HepG2 (cell line): ENCODE measurements around the gene DRAP1. TPM values are rescaled to one million over a fixed set of nuclear protein-coding genes. Genes with fewer than 3 reads are reported as not detected.
A peak's percentile ranks its signal among the peaks of the same experiment; 100 is the strongest.

ENCODE experiments used
- ATF4 ChIP-seq, 2 experiments: fragments of 450-650 bp in 1 of 2; sonication (generic) in 1 of 2; formaldehyde crosslinking; IDR thresholded peaks; 2 replicates each; pipeline versions ENCODE4 v1.5.0 to v1.8.0; 2020 to 2022; ENCODE audit warnings: mild to moderate bottlenecking in 1 of 2, missing genetic modification reagents in 1 of 2
- CBX2 ChIP-seq, 2 experiments: fragments of 200-600 bp in 1 of 2; sonication (generic); formaldehyde crosslinking in 1 of 2; IDR thresholded peaks; 2 replicates each; pipeline versions ENCODE4 v1.7.0 to v1.8.1; 2018 to 2022; ENCODE audit warnings: low read depth in 2 of 2, low read length in 1 of 2, mild to moderate bottlenecking in 1 of 2, missing genetic modification reagents in 1 of 2
- ELF4 ChIP-seq: sonication (generic); formaldehyde crosslinking; IDR thresholded peaks from 2 replicates; pipeline ENCODE4 v1.5.0; 2020; ENCODE audit warnings: missing genetic modification reagents, mild to moderate bottlenecking, moderate library complexity, borderline replicate concordance
- ETV6 ChIP-seq: sonication (generic); formaldehyde crosslinking; conservative IDR thresholded peaks from 2 replicates; pipeline ENCODE4 v1.4.0; 2020; ENCODE audit warnings: missing genetic modification reagents
- GFI1 ChIP-seq: sonication (generic); formaldehyde crosslinking; IDR thresholded peaks from 2 replicates; pipeline ENCODE4 v1.5.0; 2020; ENCODE audit warnings: missing genetic modification reagents, mild to moderate bottlenecking, borderline replicate concordance
- KAT8 ChIP-seq: IDR thresholded peaks from 2 replicates; pipeline ENCODE4 v1.6.1; 2016; ENCODE audit warnings: missing genetic modification reagents, missing compliant biosample characterization
- KIAA2018 ChIP-seq: sonication (generic); formaldehyde crosslinking; IDR thresholded peaks from 2 replicates; pipeline ENCODE4 v1.5.0; 2020; ENCODE audit warnings: mild to moderate bottlenecking, missing genetic modification reagents, borderline replicate concordance
- MBD4 ChIP-seq: IDR thresholded peaks from 2 replicates; pipeline ENCODE4 v1.6.1; 2012; ENCODE audit warnings: low read length, inconsistent platforms, borderline replicate concordance
- NBN ChIP-seq: fragments of 450-650 bp; conservative IDR thresholded peaks from 2 replicates; pipeline ENCODE4 v1.6.1; 2017
- PCBP1 ChIP-seq: fragments of 200-400 bp; formaldehyde crosslinking; IDR thresholded peaks from 2 replicates; pipeline ENCODE4 v1.6.1; 2017; ENCODE audit warnings: mild to moderate bottlenecking, low read depth, low read length, borderline replicate concordance
- POLR2AphosphoS2 ChIP-seq: IDR thresholded peaks from 2 replicates; pipeline ENCODE4 v1.6.1; 2011; ENCODE audit warnings: low read depth, low read length, improper control_type of control experiment
- SNRNP70 ChIP-seq: fragments of 200-400 bp; formaldehyde crosslinking; IDR thresholded peaks from 2 replicates; pipeline ENCODE4 v1.6.1; 2017; ENCODE audit warnings: mild to moderate bottlenecking, low read depth, low read length, moderate library complexity
- ZIK1 ChIP-seq: sonication (generic); formaldehyde crosslinking; IDR thresholded peaks from 2 replicates; pipeline ENCODE4 v1.5.0; 2020; ENCODE audit warnings: mild to moderate bottlenecking, low read depth, missing genetic modification reagents, borderline replicate concordance
- ZNF138 ChIP-seq: sonication (generic); formaldehyde crosslinking; IDR thresholded peaks from 2 replicates; pipeline ENCODE4 v1.5.0; 2020; ENCODE audit warnings: mild to moderate bottlenecking, low read depth, missing genetic modification reagents
- ZNF253 ChIP-seq: sonication (generic); formaldehyde crosslinking; IDR thresholded peaks from 2 replicates; pipeline ENCODE4 v1.8.0; 2022; ENCODE audit warnings: mild to moderate bottlenecking, missing genetic modification reagents, borderline replicate concordance
- ZNF274 ChIP-seq: sonication (generic); formaldehyde crosslinking; IDR thresholded peaks from 2 replicates; pipeline ENCODE4 v1.5.1; 2020; ENCODE audit warnings: mild to moderate bottlenecking, missing genetic modification reagents
- polyA plus RNA-seq, 8 experiments: library from polyadenylated mRNA; depleted of rRNA in 3 of 8; stranded (reverse) in 7 of 8; unstranded in 1 of 8; fragments of >200 nt; fragmentation: Illumina TruSeq in 4 of 8; extraction: Trizol in 4 of 8; gene quantifications; 2 replicates each; pipeline versions ENCODE4 v1.2.1 to v1.2.3, GENCODE V29; 2011 to 2016; ENCODE audit warnings: low read depth in 4 of 8, missing spikeins in 1 of 8, mixed read lengths in 1 of 8; ENCODE audit not compliant: insufficient read depth in 1 of 8
- total RNA-seq, 5 experiments: library from RNA; depleted of rRNA; stranded (reverse); fragments of >200 nt; fragmentation: Illumina TruSeq; extraction: Trizol; gene quantifications; 2 replicates each; pipeline ENCODE4 v1.2.3, GENCODE V29; 2016; ENCODE audit warnings: low read depth in 1 of 5
- TF ChIP-seq, protein P1 (sequence below): sonication (generic); formaldehyde crosslinking; IDR thresholded peaks from 2 replicates; pipeline ENCODE4 v1.5.1; 2020; ENCODE audit warnings: mild to moderate bottlenecking, missing genetic modification reagents, moderate library complexity

DRAP1 gene
- total and polyA plus RNA-seq, 2 of the 13 experiments (the other 11 are each of a cell fraction or from before 2014, with no cell fraction given) = 46.8 to 52.3 TPM

DNA sequence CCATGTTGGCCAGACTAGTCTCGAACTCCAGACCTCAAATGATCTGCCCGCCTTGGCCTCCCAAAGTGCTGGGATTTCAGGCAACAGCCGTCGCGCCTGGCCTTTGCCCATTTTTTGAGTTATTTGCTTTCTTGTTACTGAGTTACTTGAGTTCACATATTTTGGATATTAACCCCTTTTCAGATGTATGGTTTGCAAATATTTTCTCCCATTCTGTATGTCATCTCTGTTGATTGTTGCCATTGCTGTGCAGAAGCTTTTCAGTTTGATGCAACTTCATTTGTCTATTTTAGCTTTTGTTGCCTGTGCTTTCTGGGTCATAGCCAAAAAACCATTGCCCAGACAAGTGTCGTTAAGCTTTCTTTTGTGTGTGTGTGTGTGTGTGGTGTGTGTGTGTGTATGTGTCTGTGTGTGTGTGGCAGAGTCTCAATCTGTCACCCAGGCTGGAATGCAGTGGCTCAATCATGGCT, 32.9 kb downstream of the DRAP1 start (continued):
- TF ChIP-seq, protein P1, sequence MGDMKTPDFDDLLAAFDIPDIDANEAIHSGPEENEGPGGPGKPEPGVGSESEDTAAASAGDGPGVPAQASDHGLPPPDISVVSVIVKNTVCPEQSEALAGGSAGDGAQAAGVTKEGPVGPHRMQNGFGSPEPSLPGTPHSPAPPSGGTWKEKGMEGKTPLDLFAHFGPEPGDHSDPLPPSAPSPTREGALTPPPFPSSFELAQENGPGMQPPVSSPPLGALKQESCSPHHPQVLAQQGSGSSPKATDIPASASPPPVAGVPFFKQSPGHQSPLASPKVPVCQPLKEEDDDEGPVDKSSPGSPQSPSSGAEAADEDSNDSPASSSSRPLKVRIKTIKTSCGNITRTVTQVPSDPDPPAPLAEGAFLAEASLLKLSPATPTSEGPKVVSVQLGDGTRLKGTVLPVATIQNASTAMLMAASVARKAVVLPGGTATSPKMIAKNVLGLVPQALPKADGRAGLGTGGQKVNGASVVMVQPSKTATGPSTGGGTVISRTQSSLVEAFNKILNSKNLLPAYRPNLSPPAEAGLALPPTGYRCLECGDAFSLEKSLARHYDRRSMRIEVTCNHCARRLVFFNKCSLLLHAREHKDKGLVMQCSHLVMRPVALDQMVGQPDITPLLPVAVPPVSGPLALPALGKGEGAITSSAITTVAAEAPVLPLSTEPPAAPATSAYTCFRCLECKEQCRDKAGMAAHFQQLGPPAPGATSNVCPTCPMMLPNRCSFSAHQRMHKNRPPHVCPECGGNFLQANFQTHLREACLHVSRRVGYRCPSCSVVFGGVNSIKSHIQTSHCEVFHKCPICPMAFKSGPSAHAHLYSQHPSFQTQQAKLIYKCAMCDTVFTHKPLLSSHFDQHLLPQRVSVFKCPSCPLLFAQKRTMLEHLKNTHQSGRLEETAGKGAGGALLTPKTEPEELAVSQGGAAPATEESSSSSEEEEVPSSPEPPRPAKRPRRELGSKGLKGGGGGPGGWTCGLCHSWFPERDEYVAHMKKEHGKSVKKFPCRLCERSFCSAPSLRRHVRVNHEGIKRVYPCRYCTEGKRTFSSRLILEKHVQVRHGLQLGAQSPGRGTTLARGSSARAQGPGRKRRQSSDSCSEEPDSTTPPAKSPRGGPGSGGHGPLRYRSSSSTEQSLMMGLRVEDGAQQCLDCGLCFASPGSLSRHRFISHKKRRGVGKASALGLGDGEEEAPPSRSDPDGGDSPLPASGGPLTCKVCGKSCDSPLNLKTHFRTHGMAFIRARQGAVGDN (CRISPR knock-in tag) = no peak; the same call in 1 of the 2 replicates
- no peak for TF ChIP-seq ZNF138 (CRISPR knock-in tag)
- no peak for TF ChIP-seq CBX2 (IDR thresholded peaks at IDR 0.05; ENCODE audit: low read depth, low read length)
- no peak for TF ChIP-seq CBX2 (CRISPR knock-in tag; IDR thresholded peaks at IDR 0.05; ENCODE audit: low read depth)
- no peak for TF ChIP-seq POLR2AphosphoS2
- no peak for TF ChIP-seq ZIK1 (CRISPR knock-in tag)
- TF ChIP-seq ETV6 = no peak
- no peak for TF ChIP-seq KAT8 (CRISPR knock-in tag)
- no peak for TF ChIP-seq ZNF253 (CRISPR knock-in tag)
- TF ChIP-seq SNRNP70 = no peak
- no peak for TF ChIP-seq NBN
- no peak for TF ChIP-seq ELF4 (CRISPR knock-in tag)
- TF ChIP-seq PCBP1 = no peak
- TF ChIP-seq MBD4 = no peak
- TF ChIP-seq GFI1 (CRISPR knock-in tag) = peak; percentile 54; the same call in 1 of the 2 replicates
- TF ChIP-seq ZNF274 (CRISPR knock-in tag) = no peak
- no peak for TF ChIP-seq KIAA2018
- no peak for TF ChIP-seq ATF4 (CRISPR knock-in tag; IDR thresholded peaks at IDR 0.05)
